Measurements from ENCODE around the gene SRM. TPM values are rescaled to one million over a fixed set of nuclear protein-coding genes. Genes with fewer than 3 reads are reported as not detected.

The SRM gene
- total and polyA plus RNA-seq, 7 experiments from 2014 or later, result 30.9 to 128 (median 45.9) TPM

DNA sequence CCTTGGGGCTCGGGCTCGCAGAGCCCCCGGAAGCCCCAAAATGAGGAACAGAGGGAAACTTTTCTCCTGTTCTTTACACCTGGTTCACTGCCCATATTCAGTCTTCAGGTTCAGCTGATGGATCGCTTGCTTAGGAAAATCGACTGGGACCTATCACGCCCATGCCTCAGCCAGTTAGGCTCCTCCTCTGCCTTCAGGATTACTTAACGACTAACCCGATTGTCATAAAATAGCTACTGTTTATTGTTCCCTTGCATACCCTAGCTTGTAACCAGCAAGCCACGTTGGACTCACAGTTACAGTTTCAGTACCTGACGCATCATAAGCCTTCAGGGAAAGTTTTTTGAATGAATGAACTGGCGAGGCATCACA lies 46.7 kb downstream of the SRM start:
- no peak for DNase-seq
- no peak for ATAC-seq
- peak overlapping the region; percentile 94 for H3K27ac ChIP-seq (ENCODE audit: low read depth, low read length)
- Mint-ChIP-seq H3K36me3 (peaks cover under 1 to 23% (median 15%) of the 10 kb centered on the region in 5 donors), H3K4me1 (peaks cover 17 to 39% (median 26%) of the 10 kb centered on the region in 7 donors), H3K27ac (peak overlapping the region; percentile 81 to 98 (median 91)), H3K4me3 (peak overlapping the region; percentile 86 to 96 (median 92)), H3K9me3 (no peaks in the 10 kb centered on the region), H3K27me3 (no peaks in the 10 kb centered on the region)
- H3K36me3 ChIP-seq (ENCODE audit: control insufficient read depth in 2 of 3, insufficient read depth in 3 of 3, low read length in 3 of 3), result peaks cover 16 to 46% (median 16%) of the 10 kb centered on the region in 3 experiments
- no peaks in the 10 kb centered on the region for H3K27me3 ChIP-seq (ENCODE audit: control insufficient read depth in 2 of 2, insufficient read depth in 2 of 2, low read length in 2 of 2)
- peaks cover 19 to 24% of the 10 kb centered on the region in 2 donors for H3K4me1 ChIP-seq (ENCODE audit: control insufficient read depth in 2 of 2, insufficient read depth in 2 of 2, low read length in 2 of 2)
- H3K9me3 ChIP-seq (ENCODE audit: control insufficient read depth in 2 of 3, low read length in 3 of 3), result no peaks in the 10 kb centered on the region
- intact Hi-C loops (cut with micrococcal nuclease), result loop anchor here (2.0 to 10.0 kb wide), 5 partner anchors 86 to 1101 kb away; partner anchors contain the start of genes CTNNBIP1 (in 2 of the 2) and EXOSC10 (in 1 of the 2)
- ChIA-PET CTCF (interaction anchor here (0.6 to 1.1 kb wide), 3 partner anchors 17 to 45 kb away, joined by 3 to 5 read pairs (median 4); no protein-coding TSS in a partner anchor), POLR2A (interaction anchor here (1.0 to 1.6 kb wide), 3 partner anchors 47 to 897 kb away, joined by 3 to 4 read pairs (median 3); partner anchors contain the start of genes MTOR and SRM)
- H3K4me3 ChIP-seq (ENCODE audit: low read length), result peak overlapping the region; percentile 74

DNA sequence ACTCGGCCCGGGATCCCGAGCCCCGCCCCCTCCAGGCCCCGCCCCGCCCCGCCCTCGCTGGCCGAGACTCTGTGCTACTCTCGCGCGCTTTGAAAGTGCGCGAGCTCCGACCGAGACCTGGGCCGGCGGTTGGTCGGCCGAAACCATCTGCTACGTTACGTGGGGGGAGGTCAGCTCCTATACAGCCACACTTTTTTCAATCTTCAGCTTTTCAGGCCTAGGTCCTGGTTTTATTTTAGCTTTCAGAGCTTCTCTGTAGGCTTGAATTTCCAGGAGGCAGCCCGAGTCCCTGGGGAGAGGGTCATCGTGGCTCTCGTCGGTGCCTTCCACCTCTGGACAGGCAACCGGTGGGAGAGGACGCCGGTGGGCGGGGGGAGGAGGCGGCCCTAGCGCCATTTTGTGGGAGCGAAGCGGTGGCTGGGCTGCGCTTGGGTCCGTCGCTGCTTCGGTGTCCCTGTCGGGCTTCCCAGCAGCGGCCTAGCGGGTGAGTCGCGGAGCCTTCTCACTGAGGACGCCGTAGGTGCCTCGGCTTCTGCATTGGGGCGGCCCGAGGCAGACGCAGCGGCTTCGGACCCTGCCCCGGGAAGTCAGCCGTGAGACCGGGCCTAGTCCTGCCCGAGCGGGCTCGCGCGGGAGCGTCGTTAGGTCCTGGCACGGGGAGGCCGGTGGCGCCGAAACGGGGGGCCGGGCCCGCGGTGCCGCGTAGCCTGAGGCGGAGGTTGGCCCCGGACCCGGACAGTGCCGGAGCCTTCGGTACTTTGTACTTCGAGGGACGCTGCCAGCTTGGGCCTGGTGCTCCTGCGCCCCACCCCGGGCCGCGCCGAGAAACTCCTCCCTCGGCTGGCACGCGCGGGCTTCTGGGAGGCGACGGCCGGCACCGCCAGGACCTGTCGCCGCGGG lies 47.3 kb downstream of the SRM start, which contains the start of gene TARDBP:
TARDBP (plus strand) TSS at position 395 of the 900 bp plus-strand sequence. CDS start 1,074 bp downstream, outside the sequence.
- Histone ChIP-seq H3K4me3 (ENCODE audit: low read length) (peak within 1 kb of the TSS; percentile 74), H3K36me3 (ENCODE audit: control insufficient read depth in 2 of 3, insufficient read depth in 3 of 3, low read length in 3 of 3) (peaks cover 16 to 42% (median 16%) of the 10 kb centered on the region in 3 experiments), H3K4me1 (ENCODE audit: control insufficient read depth in 2 of 2, insufficient read depth in 2 of 2, low read length in 2 of 2) (peaks cover 19 to 24% of the 10 kb centered on the region in 2 donors), H3K27ac (ENCODE audit: low read depth, low read length) (peak within 1 kb of the TSS; percentile 94), H3K9me3 (ENCODE audit: control insufficient read depth in 2 of 3, low read length in 3 of 3) (no peaks in the 10 kb centered on the region), H3K27me3 (ENCODE audit: control insufficient read depth in 2 of 2, insufficient read depth in 2 of 2, low read length in 2 of 2) (no peaks in the 10 kb centered on the region)
- intact Hi-C loops (cut with micrococcal nuclease), result loop anchor here (1.0 to 10.0 kb wide), 11 partner anchors 48 to 1100 kb away; partner anchors contain the start of genes CTNNBIP1 (in 2 of the 2), DFFA (in 2 of the 2), EXOSC10 (in 2 of the 2) and SRM (in 2 of the 2)
- Mint-ChIP-seq H3K4me3 (peak within 1 kb of the TSS; percentile 86 to 96 (median 93)), H3K9me3 (no peaks in the 10 kb centered on the region), H3K27me3 (no peaks in the 10 kb centered on the region), H3K4me1 (peaks cover 15 to 36% (median 26%) of the 10 kb centered on the region in 7 donors), H3K27ac (peak within 1 kb of the TSS; percentile 95 to 98 (median 98)), H3K36me3 (peaks cover 0 to 22% (median 15%) of the 10 kb centered on the region in 5 donors)
- DNase-seq (peak; percentile 88 to 95 (median 93)), ATAC-seq (peak; percentile 95)
- POLR2A ChIA-PET, result interaction anchor here (0.9 to 1.6 kb wide), 13 partner anchors 25 to 1114 kb away, joined by 3 to 12 read pairs (median 4); partner anchors contain the start of genes EXOSC10, MTOR and SRM
- CTCF ChIA-PET, result interaction anchor here (0.9 to 1.1 kb wide), 3 partner anchors 18 to 517 kb away, joined by 3 to 4 read pairs (median 3); no protein-coding TSS in a partner anchor

Other genes starting within 250 kb of the SRM start
- gene TARDBP, start 47.4 kb downstream of the SRM start, total RNA-seq, result 100 to 1,000 TPM; 114 to 196 (median 174) TPM
- gene TARDBP, start 47.4 kb downstream of the SRM start, polyA plus RNA-seq, result 10 to 100 TPM; 55.0 to 80.4 TPM
- gene MASP2, start 12.8 kb downstream of the SRM start, total RNA-seq, result under 1 TPM in 1 of 5 experiments, not detected in 4; 0.72 TPM
- under 1 TPM in 1 of 2 donors, not detected in 1; 0.13 TPM for gene MASP2, start 12.8 kb downstream of the SRM start, polyA plus RNA-seq
- gene EXOSC10, start 39.9 kb upstream of the SRM start, total RNA-seq, result 10 to 100 TPM; 72.0 to 83.4 (median 80.9) TPM
- gene EXOSC10, start 39.9 kb upstream of the SRM start, polyA plus RNA-seq, result 10 to 100 TPM; 33.9 to 55.1 TPM
- not detected for gene ANGPTL7, start 129.3 kb upstream of the SRM start, total RNA-seq
- not detected for gene ANGPTL7, start 129.3 kb upstream of the SRM start, polyA plus RNA-seq
- gene MTOR, start 202.5 kb upstream of the SRM start, total RNA-seq, result 10 to 100 TPM; 38.8 to 47.9 (median 46.2) TPM
- 1 to 10 TPM; 4.8 to 9.7 TPM for gene MTOR, start 202.5 kb upstream of the SRM start, polyA plus RNA-seq
- 10 to 100 TPM; 21.7 to 41.7 (median 32.9) TPM for gene UBIAD1, start 213.2 kb upstream of the SRM start, total RNA-seq
- 10 to 100 TPM; 53.3 to 60.9 TPM for gene UBIAD1, start 213.2 kb upstream of the SRM start, polyA plus RNA-seq